Measurements from ENCODE around the gene DLX5. TPM values are rescaled to one million over a fixed set of nuclear protein-coding genes. Genes with fewer than 3 reads are reported as not detected.
A peak's percentile ranks its signal among the peaks of the same experiment; 100 is the strongest.

Gene DLX5
- total and polyA plus RNA-seq, 2 donors (not counting 1 experiment from before 2014, with no cell fraction given): not detected

GRCh38 chr7:97006055-97006815, 18.4 kb downstream of the DLX5 start:
- no peaks in the 10 kb centered on the region for H3K36me3 ChIP-seq (replicated peaks in 1 of 2; ENCODE audit: control extremely low read depth in 1 of 2, control insufficient read depth in 1 of 2, extremely low read depth in 1 of 2, insufficient read depth in 2 of 2, low read length in 1 of 2)
- H3K4me2 ChIP-seq (replicated peaks; ENCODE audit: low read depth, low read length, poor library complexity, severe bottlenecking): peak overlapping the region; percentile 70
- H2AFZ ChIP-seq (ENCODE audit: insufficient read depth, low read depth, low read length, poor library complexity, severe bottlenecking): peak overlapping the region; percentile 42
- H3K9me3 ChIP-seq (ENCODE audit: control extremely low read depth in 1 of 3, control insufficient read depth in 2 of 3, insufficient read depth in 1 of 3, low read length in 2 of 3): peaks cover 0 to 43% (median 2%) of the 10 kb centered on the region in 3 donors
- Mint-ChIP-seq H3K4me1 (peaks cover 15% of the 10 kb centered on the region), H3K27ac (no peak overlapping the region), H3K9me3 (ENCODE audit: insufficient read depth) (no peaks in the 10 kb centered on the region), H3K27me3 (peaks cover 77% of the 10 kb centered on the region), H3K4me3 (peak overlapping the region; percentile 79)
- ChIA-PET CTCF (no interaction called here), POLR2A (no interaction called here)
- TF ChIP-seq EZH2 (IDR thresholded peaks at IDR 0.05; ENCODE audit: borderline replicate concordance, insufficient read depth, low read depth, low read length, poor library complexity, severe bottlenecking): no peak
- TF ChIP-seq, protein P1, sequence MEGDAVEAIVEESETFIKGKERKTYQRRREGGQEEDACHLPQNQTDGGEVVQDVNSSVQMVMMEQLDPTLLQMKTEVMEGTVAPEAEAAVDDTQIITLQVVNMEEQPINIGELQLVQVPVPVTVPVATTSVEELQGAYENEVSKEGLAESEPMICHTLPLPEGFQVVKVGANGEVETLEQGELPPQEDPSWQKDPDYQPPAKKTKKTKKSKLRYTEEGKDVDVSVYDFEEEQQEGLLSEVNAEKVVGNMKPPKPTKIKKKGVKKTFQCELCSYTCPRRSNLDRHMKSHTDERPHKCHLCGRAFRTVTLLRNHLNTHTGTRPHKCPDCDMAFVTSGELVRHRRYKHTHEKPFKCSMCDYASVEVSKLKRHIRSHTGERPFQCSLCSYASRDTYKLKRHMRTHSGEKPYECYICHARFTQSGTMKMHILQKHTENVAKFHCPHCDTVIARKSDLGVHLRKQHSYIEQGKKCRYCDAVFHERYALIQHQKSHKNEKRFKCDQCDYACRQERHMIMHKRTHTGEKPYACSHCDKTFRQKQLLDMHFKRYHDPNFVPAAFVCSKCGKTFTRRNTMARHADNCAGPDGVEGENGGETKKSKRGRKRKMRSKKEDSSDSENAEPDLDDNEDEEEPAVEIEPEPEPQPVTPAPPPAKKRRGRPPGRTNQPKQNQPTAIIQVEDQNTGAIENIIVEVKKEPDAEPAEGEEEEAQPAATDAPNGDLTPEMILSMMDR (IDR thresholded peaks at IDR 0.05): no peak
- intact Hi-C loops (cut with micrococcal nuclease): no loop called here
- peaks cover 16 to 26% of the 10 kb centered on the region in 2 donors for H3K4me1 ChIP-seq (ENCODE audit: control insufficient read depth in 2 of 2, insufficient read depth in 2 of 2, low read length in 2 of 2)
- H3K27ac ChIP-seq (ENCODE audit: low read length in 2 of 2): no peak overlapping the region
- peak overlapping the region in 2 of 5 experiments; percentile 19 to 31 for H3K4me3 ChIP-seq (ENCODE audit: control extremely low read depth in 1 of 5, extremely low read depth in 1 of 5, insufficient read depth in 1 of 5, low read depth in 2 of 5, low read length in 4 of 5)
- 4% methylated on average over 72 of the region's 83 CpGs for WGBS (ENCODE audit: insufficient coverage)
- no peak overlapping the region for H3K9ac ChIP-seq (ENCODE audit: low read length)
- ATAC-seq (ENCODE audit: low read depth) (peak; percentile 36), DNase-seq (peak; percentile 40)
- H4K20me1 ChIP-seq (ENCODE audit: control insufficient read depth, insufficient read depth, low read length, poor library complexity, severe bottlenecking): no peaks in the 10 kb centered on the region
- H3K79me2 ChIP-seq (ENCODE audit: control insufficient read depth, insufficient read depth, low read length): no peaks in the 10 kb centered on the region
- peaks cover 0 to 81% (median 63%) of the 10 kb centered on the region in 4 experiments for H3K27me3 ChIP-seq (replicated peaks in 1 of 4; ENCODE audit: control extremely low read depth in 1 of 4, control insufficient read depth in 3 of 4, insufficient read depth in 4 of 4, low read length in 3 of 4)
